Measurements from ENCODE around the gene DGCR8. TPM values are rescaled to one million over a fixed set of nuclear protein-coding genes. Genes with fewer than 3 reads are reported as not detected.

Gene DGCR8
- total and polyA plus RNA-seq, 2 of the 4 experiments (the other 2 are of a cell fraction), result 16.7 to 25.3 TPM

DNA sequence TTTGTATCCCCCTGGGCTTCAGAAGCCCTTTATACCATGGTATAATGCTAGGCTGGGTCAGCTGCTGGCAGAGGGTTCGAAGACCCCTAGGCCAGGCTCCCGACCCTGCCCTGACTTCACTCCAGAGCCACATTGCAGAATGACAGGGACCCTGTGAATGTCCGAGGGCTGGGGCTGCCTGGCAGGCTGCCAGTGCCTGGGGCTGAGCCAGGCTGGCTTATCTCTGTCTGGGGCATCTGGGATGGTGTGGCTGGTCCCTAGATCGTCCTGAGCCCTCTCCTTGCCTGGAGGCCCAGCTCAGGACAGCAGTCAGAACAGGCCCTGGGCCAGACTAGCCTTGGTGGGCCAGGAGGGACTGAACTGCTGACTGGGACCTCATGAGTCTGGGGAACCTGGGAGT is 55.2 kb downstream of the DGCR8 start:
- WGBS, 2 experiments (ENCODE audit: extremely low coverage in 2 of 2, insufficient read length in 1 of 2), result no CpG with 5 or more reads among the region's 4 CpGs
- ATAC-seq (ENCODE audit: low read depth), result no peak
- in situ Hi-C loops (cut with MboI; ENCODE audit: low sequenced_read_pairs), result no loop called here

More for the DNA sequence above, 55.2 kb downstream of the DGCR8 start:
- H4K5ac ChIP-seq (ENCODE audit: low read depth, low read length), result no peak overlapping the region
- H2BK15ac ChIP-seq (ENCODE audit: low read depth, low read length), result no peak overlapping the region
- H3K56ac ChIP-seq (ENCODE audit: extremely low read depth, insufficient read depth, low read length), result no peak overlapping the region
- peaks cover 11 to 76% of the 10 kb centered on the region in 2 experiments for H3K79me1 ChIP-seq (ENCODE audit: low read depth in 1 of 2, low read length in 2 of 2)
- H2AK5ac ChIP-seq (ENCODE audit: low read depth, low read length), result no peak overlapping the region
- H3K18ac ChIP-seq (ENCODE audit: low read depth, low read length), result no peak overlapping the region
- no peak overlapping the region for H2AK9ac ChIP-seq (replicated peaks; ENCODE audit: low read depth, low read length, poor library complexity)
- no peak overlapping the region for H4K8ac ChIP-seq (ENCODE audit: low read depth in 2 of 2, low read length in 2 of 2)
- DNase-seq, result no peak
- no peak overlapping the region for H3K9ac ChIP-seq (ENCODE audit: low read depth, low read length)
- H2AFZ ChIP-seq (replicated peaks; ENCODE audit: low read length, poor library complexity), result no peak overlapping the region
- POLR2A ChIA-PET (ENCODE audit: unreplicated experiment), result no interaction called here
- H3K36me3 ChIP-seq (ENCODE audit: control insufficient read depth, insufficient read depth, low read length), result peaks cover 6% of the 10 kb centered on the region
- H4K91ac ChIP-seq (ENCODE audit: insufficient read depth, low read depth, low read length), result no peak overlapping the region
- intact Hi-C loops (cut with micrococcal nuclease), result no loop called here
- no peaks in the 10 kb centered on the region for H3K9me3 ChIP-seq (ENCODE audit: control insufficient read depth, insufficient read depth, low read length)
- H3K9me1 ChIP-seq (ENCODE audit: insufficient read depth, low read length), result peaks cover 9% of the 10 kb centered on the region
- H3K27me3 ChIP-seq (ENCODE audit: control insufficient read depth, insufficient read depth, low read length), result no peaks in the 10 kb centered on the region
- H2BK120ac ChIP-seq (ENCODE audit: low read depth, low read length), result no peak overlapping the region
- H3K4me1 ChIP-seq (ENCODE audit: control insufficient read depth, insufficient read depth, low read length), result peaks cover 15% of the 10 kb centered on the region
- no peak for TF ChIP-seq POLR2A (IDR thresholded peaks at IDR 0.05; ENCODE audit: low read depth, low read length)
- TF ChIP-seq, protein P1, sequence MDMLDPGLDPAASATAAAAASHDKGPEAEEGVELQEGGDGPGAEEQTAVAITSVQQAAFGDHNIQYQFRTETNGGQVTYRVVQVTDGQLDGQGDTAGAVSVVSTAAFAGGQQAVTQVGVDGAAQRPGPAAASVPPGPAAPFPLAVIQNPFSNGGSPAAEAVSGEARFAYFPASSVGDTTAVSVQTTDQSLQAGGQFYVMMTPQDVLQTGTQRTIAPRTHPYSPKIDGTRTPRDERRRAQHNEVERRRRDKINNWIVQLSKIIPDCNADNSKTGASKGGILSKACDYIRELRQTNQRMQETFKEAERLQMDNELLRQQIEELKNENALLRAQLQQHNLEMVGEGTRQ (IDR thresholded peaks at IDR 0.05; ENCODE audit: low read depth, low read length), result no peak
- no peak for TF ChIP-seq MAZ (IDR thresholded peaks at IDR 0.05; ENCODE audit: borderline replicate concordance, low read depth, low read length)
- no peak for TF ChIP-seq BHLHE40 (IDR thresholded peaks at IDR 0.05; ENCODE audit: low read depth, low read length)
- TF ChIP-seq RFX5 (IDR thresholded peaks at IDR 0.05; ENCODE audit: low read depth, low read length), result no peak
- no peak for TF ChIP-seq CEBPB (IDR thresholded peaks at IDR 0.05; ENCODE audit: low read depth, low read length)
- TF ChIP-seq RAD21 (IDR thresholded peaks at IDR 0.05; ENCODE audit: low read length), result no peak
- no peak for TF ChIP-seq NFE2L2 (IDR thresholded peaks at IDR 0.05; ENCODE audit: low read depth, low read length)
- TF ChIP-seq MAFK (IDR thresholded peaks at IDR 0.05; ENCODE audit: low read depth, low read length), result no peak
- TF ChIP-seq RCOR1 (IDR thresholded peaks at IDR 0.05; ENCODE audit: insufficient replicate concordance, low read length), result no peak
- H3K27ac ChIP-seq (ENCODE audit: insufficient read depth, low read length), result no peak overlapping the region
- no TSS peak for BruUV-seq (replicated peaks)
- no peak overlapping the region for H2BK20ac ChIP-seq (ENCODE audit: low read depth, low read length)
- no peak overlapping the region for H3K4me3 ChIP-seq (ENCODE audit: insufficient read depth, low read depth, low read length)
- CTCF ChIA-PET, result no interaction called here
- dilution Hi-C loops (cut with HindIII; ENCODE audit: low sequenced_read_pairs, unreplicated experiment), result no loop called here
- no peak overlapping the region for H3K14ac ChIP-seq (replicated peaks; ENCODE audit: low read depth, low read length)
- peaks cover 73% of the 10 kb centered on the region for H4K20me1 ChIP-seq (ENCODE audit: insufficient read depth, low read length)
- H3K23ac ChIP-seq (ENCODE audit: low read depth, low read length), result no peak overlapping the region
- no peak overlapping the region for H2BK5ac ChIP-seq (ENCODE audit: low read depth, low read length, poor library complexity, severe bottlenecking)
- H3K4ac ChIP-seq (ENCODE audit: low read depth, low read length), result no peak overlapping the region
- H3K4me2 ChIP-seq (ENCODE audit: low read depth, low read length), result no peak overlapping the region
